ENCODE measurements around the gene WDR5. TPM values are rescaled to one million over a fixed set of nuclear protein-coding genes. Genes with fewer than 3 reads are reported as not detected.

Gene WDR5
- polyA plus RNA-seq, 1 of the 3 experiments (the other 2 are of a cell fraction) = 36.6 TPM

GRCh38 chr9:134138292-134138691 lies 2.4 kb downstream of the WDR5 start:
- Histone ChIP-seq H3K79me2 (ENCODE audit: insufficient read depth) (peaks cover 45% of the 10 kb centered on the region), H3K36me3 (replicated peaks in 1 of 2; ENCODE audit: control insufficient read depth in 1 of 2, insufficient read depth in 2 of 2, low read length in 1 of 2) (peaks cover 0 to 27% of the 10 kb centered on the region in 2 experiments), H3K9me3 (no peaks in the 10 kb centered on the region), H3F3A (replicated peaks; ENCODE audit: insufficient read depth) (no peaks in the 10 kb centered on the region), H3K4me1 (ENCODE audit: control insufficient read depth in 1 of 2, insufficient read depth in 2 of 2, low read depth in 1 of 2, low read length in 1 of 2) (peaks cover 9 to 27% of the 10 kb centered on the region in 2 experiments; a peak in 2 of 4 replicates), H3K9ac (no peak overlapping the region), H4K20me1 (ENCODE audit: insufficient read depth) (peaks cover 38% of the 10 kb centered on the region), H3K9me2 (no peaks in the 10 kb centered on the region), H3K4me2 (peak overlapping the region; percentile 97), H3K4me3 (ENCODE audit: low read depth in 2 of 2, low read length in 1 of 2) (no peak overlapping the region), H2AFZ (ENCODE audit: low read depth) (no peak overlapping the region), H3K27ac (ENCODE audit: low read depth in 2 of 2, low read length in 1 of 2) (no peak overlapping the region), H3K27me3 (ENCODE audit: insufficient read depth) (no peaks in the 10 kb centered on the region)
- 98% methylated on average over 10 of the region's 10 CpGs for WGBS (ENCODE audit: low lambda C conversion rate)
- no peak for TF ChIP-seq FOSL2 (IDR thresholded peaks at IDR 0.05; ENCODE audit: borderline replicate concordance, low read depth)
- TF ChIP-seq ZBTB33 (IDR thresholded peaks at IDR 0.05; ENCODE audit: borderline replicate concordance, low read depth) = no peak
- no peak for TF ChIP-seq ELF1 (IDR thresholded peaks at IDR 0.05)
- no peak for TF ChIP-seq YY1 (IDR thresholded peaks at IDR 0.05; ENCODE audit: low read depth)
- TF ChIP-seq RAD21 (IDR thresholded peaks at IDR 0.05; ENCODE audit: low read length) = no peak
- no peak for TF ChIP-seq FOXJ3 (CRISPR knock-in tag; IDR thresholded peaks at IDR 0.05)
- TF ChIP-seq RXRA (IDR thresholded peaks at IDR 0.05; ENCODE audit: borderline replicate concordance, low read depth) = no peak
- no peak for TF ChIP-seq SIN3A (IDR thresholded peaks at IDR 0.05; ENCODE audit: borderline replicate concordance, low read depth, low read length)
- TF ChIP-seq RCOR1 (IDR thresholded peaks at IDR 0.05; ENCODE audit: low read length) = no peak
- TF ChIP-seq CHD2 (IDR thresholded peaks at IDR 0.05; ENCODE audit: low read length, partially characterized antibody) = no peak
- no peak for TF ChIP-seq POLR2AphosphoS5 (IDR thresholded peaks at IDR 0.05; ENCODE audit: low read depth, low read length)
- no peak for TF ChIP-seq EP300 (IDR thresholded peaks at IDR 0.05; ENCODE audit: borderline replicate concordance in 1 of 2, low read depth in 1 of 2, low read length in 1 of 2)
- no peak for TF ChIP-seq SMC3 (IDR thresholded peaks at IDR 0.05; ENCODE audit: low read depth, low read length)
- TF ChIP-seq CTCF (IDR thresholded peaks at IDR 0.05) = no peak
- POLR2A ChIA-PET = no interaction called here
- DNase-seq = no peak
- CTCF ChIA-PET = interaction anchor here (0.6 to 1.7 kb wide), 6 partner anchors 10 to 300 kb away, joined by 3 to 4 read pairs (median 3); no protein-coding TSS in a partner anchor

- Histone ChIP-seq H3K4me3 (ENCODE audit: low read depth in 2 of 2, low read length in 1 of 2) (no peak overlapping the region), H3K27me3 (ENCODE audit: insufficient read depth) (no peaks in the 10 kb centered on the region), H3K9me3 (no peaks in the 10 kb centered on the region), H3K79me2 (ENCODE audit: insufficient read depth) (peaks cover 50% of the 10 kb centered on the region), H3K9me2 (no peaks in the 10 kb centered on the region), H3K27ac (ENCODE audit: low read depth in 2 of 2, low read length in 1 of 2) (no peak overlapping the region; a peak in 1 of 4 replicates), H3K36me3 (replicated peaks in 1 of 2; ENCODE audit: control insufficient read depth in 1 of 2, insufficient read depth in 2 of 2, low read length in 1 of 2) (peaks cover 0 to 33% of the 10 kb centered on the region in 2 experiments), H3K4me2 (peak overlapping the region; percentile 97; the same call in 1 of the 2 replicates), H3F3A (replicated peaks; ENCODE audit: insufficient read depth) (no peaks in the 10 kb centered on the region), H4K20me1 (ENCODE audit: insufficient read depth) (peaks cover 38% of the 10 kb centered on the region), H3K9ac (no peak overlapping the region), H2AFZ (ENCODE audit: low read depth) (no peak overlapping the region), H3K4me1 (ENCODE audit: control insufficient read depth in 1 of 2, insufficient read depth in 2 of 2, low read depth in 1 of 2, low read length in 1 of 2) (peaks cover 9 to 27% of the 10 kb centered on the region in 2 experiments; a peak in 2 of 4 replicates)
- WGBS (ENCODE audit: low lambda C conversion rate) = 86% methylated on average over 11 of the region's 11 CpGs
- CTCF ChIA-PET = interaction anchor here (1.0 to 1.7 kb wide), 4 partner anchors 9 to 311 kb away, joined by 3 to 4 read pairs (median 4); no protein-coding TSS in a partner anchor
- DNase-seq = peak; percentile 50
- TF ChIP-seq IRF3 (IDR thresholded peaks at IDR 0.05; ENCODE audit: low read depth, low read length) = no peak
- TF ChIP-seq POLR2AphosphoS5 (IDR thresholded peaks at IDR 0.05; ENCODE audit: low read depth, low read length) = no peak
- TF ChIP-seq EP300 (IDR thresholded peaks at IDR 0.05; ENCODE audit: borderline replicate concordance in 1 of 2, low read depth in 1 of 2, low read length in 1 of 2) = no peak
- TF ChIP-seq RFX5 (IDR thresholded peaks at IDR 0.05; ENCODE audit: low read length) = no peak
- no peak for TF ChIP-seq JUND (IDR thresholded peaks at IDR 0.05)
- TF ChIP-seq PBX3 (IDR thresholded peaks at IDR 0.05) = no peak
- POLR2A ChIA-PET = no interaction called here
These were observed 3.2 kb downstream of the WDR5 start for GRCh38 chr9:134139081-134139480.
